HG03565 (cell line): Measurements from ENCODE around the gene NDUFB10.
A peak's percentile ranks its signal among the peaks of the same experiment; 100 is the strongest.

Experiments used
- ATAC-seq: cut with Tn5 transposase; IDR thresholded peaks from one replicate; pipeline ENCODE4 v1.9.1; 2021; ENCODE audit warnings: mild to moderate bottlenecking, moderate library complexity; ENCODE audit not compliant: unreplicated experiment

The NDUFB10 gene

DNA sequence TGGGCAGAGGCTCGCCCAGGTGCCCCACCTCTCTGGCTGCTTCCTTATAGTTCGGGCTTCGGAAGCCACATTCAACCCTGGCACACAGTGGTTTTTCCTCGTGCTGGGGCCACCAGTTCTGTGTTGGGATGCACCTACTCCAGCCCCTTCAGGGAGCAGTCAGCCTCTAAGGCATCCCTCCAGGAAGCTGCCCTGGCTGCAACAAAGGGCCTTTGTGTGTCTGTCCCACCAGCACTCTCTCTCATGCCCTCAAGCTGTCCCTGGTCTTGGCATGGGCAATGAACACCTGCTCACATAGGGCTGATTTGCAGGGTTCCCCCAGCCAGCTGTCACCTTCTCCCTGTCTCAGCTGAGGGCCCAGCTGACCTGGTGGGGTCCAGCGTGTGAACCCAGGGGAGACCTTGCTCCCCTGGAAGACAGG lies 22.7 kb downstream of the NDUFB10 start:
- ATAC-seq: no peak

DNA sequence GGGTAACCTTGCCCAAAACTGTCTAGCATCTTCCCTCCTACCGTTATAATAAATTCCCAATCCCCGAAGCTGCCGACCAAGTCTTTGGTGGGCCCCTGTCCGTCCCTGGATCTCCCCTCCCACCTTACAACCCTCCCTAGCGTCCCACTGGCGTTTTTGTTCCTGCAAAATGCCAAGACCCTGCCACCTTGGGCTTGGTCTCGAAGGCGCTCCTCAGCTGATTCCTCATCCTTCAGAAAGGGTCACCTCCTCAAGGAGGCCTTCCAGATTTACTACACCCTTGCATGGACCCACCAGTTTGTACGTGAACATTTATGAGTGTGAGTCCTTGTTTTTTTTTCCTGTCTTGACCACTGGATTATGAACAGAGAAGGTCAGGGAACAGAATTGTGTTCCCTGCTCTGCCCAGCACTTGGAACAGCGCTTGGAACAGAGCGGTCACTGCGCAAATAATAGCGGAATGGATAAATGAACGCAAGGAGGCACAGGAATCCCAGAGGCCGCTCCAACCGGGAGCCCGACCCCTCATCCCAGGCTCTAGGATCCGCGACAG lies 23.7 kb downstream of the NDUFB10 start:
- ATAC-seq: no peak

GRCh38 chr16:1983544-1984346 lies 24.4 kb downstream of the NDUFB10 start, which contains the start of gene GFER:
Gene GFER (plus strand): TSS chr16:1984193. CDS start chr16:1984219, 26 bp downstream.
- ATAC-seq: peak; percentile 61

DNA sequence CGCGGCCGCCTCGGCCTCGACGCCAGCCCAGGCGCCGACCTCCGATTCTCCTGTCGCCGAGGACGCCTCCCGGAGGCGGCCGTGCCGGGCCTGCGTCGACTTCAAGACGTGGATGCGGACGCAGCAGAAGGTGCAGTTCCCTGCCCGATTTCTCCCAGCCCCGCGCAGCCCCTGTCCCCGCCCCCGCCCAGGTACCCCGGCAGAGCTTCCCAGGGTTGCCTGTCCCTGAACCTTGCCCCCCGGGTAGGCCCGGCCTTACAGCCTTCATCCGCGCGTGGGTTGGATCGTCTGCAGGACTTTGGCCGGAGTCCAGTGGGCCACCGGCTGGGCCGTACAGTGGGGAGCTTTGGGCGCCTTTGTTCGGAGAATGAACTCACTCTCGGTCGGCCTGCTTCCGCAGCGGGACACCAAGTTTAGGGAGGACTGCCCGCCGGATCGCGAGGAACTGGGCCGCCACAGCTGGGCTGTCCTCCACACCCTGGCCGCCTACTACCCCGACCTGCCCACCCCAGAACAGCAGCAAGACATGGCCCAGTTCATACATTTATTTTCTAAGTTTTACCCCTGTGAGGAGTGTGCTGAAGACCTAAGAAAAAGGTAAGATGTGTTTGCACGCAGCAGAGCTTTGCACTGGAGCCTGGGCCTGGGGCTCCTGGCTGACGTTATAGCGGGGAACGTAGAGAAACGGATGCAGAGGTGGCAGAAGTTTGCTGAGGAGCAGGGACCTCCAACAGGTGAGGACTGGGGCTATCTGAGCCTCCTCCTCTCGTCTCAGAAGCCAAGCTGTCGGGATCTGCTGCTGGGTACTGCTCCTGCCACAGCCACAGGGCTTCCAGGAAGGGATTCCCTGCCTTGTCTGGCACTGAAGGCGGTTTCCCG lies 25.2 kb downstream of the NDUFB10 start:
- no peak for ATAC-seq

- no peak for ATAC-seq
Observed at GRCh38 chr16:1985466-1986150, 26.3 kb downstream of the NDUFB10 start.

DNA sequence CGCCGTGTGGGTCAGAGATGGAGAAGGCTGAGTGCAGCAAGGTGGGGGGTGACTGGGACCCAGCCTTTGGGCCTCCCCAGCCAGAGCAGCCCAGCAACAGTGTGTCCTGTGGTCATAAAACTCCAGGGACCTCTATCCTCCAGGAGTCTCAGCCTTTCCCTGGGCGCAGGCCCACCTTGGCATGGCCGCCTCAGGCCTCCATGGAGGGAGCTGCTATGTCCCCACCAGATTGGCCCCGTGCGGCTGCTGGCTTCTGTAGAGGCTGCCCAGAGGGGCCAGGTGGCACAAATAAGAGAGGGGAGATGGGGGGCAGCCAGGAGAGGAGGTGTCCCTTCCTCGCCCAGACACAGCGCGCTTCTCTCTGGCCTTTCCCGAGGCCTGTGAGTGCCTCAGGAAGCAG lies 27.9 kb downstream of the NDUFB10 start:
- no peak for ATAC-seq

DNA sequence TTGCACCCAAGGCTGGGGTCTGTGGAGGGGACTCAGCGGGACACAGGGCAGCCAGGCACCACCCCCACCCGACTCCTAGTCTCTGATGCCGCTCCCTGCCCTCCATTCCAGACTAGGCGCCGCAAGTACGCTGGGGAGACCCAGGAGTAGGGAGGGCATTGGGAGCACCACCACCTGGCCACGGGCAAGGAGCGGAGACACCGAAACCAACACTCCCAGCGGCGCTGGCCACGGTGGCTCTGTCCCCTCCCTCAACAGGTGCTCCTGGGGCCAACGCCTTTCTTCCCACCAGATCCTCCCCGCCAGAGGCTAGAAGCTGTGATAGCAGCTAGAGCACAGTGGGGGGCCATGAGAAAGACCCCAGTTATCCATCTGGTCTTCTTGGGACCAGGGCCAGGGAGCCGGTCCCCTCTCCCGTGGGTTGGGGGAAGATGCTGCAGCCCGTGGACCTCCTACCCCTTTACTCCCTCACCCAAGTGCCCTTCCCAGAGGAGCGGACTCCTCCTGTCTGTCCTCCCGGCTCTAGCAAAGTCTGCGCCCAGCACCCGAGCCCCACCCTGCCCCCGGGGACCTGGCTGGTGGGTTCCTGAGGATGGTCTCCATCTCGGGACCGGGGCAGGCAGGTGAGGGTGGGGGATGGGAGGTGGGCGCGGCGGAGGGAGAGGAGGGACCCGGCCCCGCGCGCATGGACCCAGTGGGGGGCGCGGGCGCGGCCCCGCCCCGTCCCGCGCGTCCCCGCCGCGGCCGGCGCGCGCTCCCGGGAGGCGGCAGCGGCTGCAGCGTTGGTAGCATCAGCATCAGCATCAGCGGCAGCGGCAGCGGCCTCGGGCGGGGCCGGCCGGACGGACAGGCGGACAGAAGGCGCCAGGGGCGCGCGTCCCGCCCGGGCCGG lies 30.1 kb downstream of the NDUFB10 start, which contains the start of gene SYNGR3:
TSS of gene SYNGR3 (plus strand) at position 762 of the 892 bp plus-strand sequence. CDS start 133 bp downstream, outside the sequence.
- ATAC-seq: no peak

- ATAC-seq: no peak
Observed at GRCh38 chr16:1990101-1990350, 30.7 kb downstream of the NDUFB10 start.

- no peak for ATAC-seq
Observed at GRCh38 chr16:1990351-1991134, 31.2 kb downstream of the NDUFB10 start.

GRCh38 chr16:1991135-1991551 lies 31.8 kb downstream of the NDUFB10 start:
- no peak for ATAC-seq

DNA sequence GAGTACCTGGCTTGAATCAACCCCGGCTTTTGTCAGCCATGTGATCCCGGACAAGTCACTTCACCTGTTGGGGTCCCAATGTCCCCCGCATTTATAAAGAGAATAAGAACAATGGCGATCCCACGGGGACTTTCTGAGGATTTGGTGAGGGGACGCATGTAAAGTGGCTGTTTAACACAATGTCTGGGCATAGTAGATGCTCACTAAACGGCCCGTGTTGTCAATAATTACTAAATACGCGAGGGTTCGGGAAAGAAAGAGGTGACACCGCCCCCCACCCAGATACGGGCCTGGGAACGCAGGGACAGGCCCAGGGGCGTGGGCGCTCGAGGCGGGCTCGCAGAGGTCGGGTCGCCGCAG lies 32.2 kb downstream of the NDUFB10 start:
- no peak for ATAC-seq

GRCh38 chr16:1991948-1992703 lies 32.8 kb downstream of the NDUFB10 start:
- peak; percentile 36 for ATAC-seq

- ATAC-seq: no peak
Observed at GRCh38 chr16:1992704-1993317, 33.5 kb downstream of the NDUFB10 start.

DNA sequence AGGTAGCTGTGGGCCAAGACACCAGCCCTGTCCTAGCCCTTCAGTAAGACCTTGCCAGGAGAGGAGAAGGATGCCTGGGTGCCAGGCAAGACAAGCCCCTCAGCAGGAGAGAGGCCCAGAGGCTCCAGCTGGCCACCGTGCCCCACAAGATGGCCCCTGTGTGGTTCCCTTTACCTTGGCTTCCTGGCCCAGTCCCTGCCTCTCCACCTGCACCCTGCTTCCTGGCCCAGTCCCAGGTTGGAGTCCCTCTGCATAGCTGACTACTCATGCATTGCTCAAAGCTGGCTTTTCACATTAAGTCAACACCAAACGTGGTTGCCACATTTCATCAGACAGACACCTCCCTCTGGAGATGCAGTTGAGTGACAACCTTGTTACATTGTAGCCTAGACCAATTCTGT lies 34.4 kb downstream of the NDUFB10 start:
- no peak for ATAC-seq

GRCh38 chr16:1997494-1998359 lies 38.4 kb downstream of the NDUFB10 start:
- no peak for ATAC-seq

GRCh38 chr16:1998360-1998835 lies 39.1 kb downstream of the NDUFB10 start:
- ATAC-seq: no peak
